Measurements from ENCODE around the gene COQ4. TPM values are rescaled to one million over a fixed set of nuclear protein-coding genes. Genes with fewer than 3 reads are reported as not detected.

COQ4 gene
- total RNA-seq, 2 donors from 2014 or later = 48.1 to 50.7 TPM

DNA sequence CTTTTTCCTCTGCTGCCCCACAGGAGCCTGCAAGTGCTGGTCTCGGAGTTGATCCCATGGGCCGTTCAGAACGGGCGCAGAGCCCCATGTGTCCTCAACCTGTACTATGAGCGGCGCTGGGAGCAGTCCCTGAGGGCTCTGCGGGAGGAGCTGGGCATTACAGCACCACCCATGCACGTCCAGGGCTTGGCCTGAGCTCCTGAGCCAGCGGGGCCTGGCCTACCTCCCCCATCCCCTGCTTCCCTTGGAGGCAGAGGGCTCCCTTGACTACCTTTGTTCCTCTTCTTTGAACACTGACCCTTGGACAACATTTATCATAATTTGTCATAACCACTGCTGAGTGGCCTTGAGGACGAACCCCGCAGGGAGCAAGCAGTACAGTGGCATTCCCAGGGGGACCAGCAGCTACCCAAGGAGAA lies 10.8 kb downstream of the COQ4 start:
- DNase-seq = no peak
- Mint-ChIP-seq H3K36me3 (ENCODE audit: low read depth) (peaks cover 37% of the 10 kb centered on the region), H3K4me3 (no peak overlapping the region), H3K9me3 (no peaks in the 10 kb centered on the region), H3K4me1 (peaks cover 3% of the 10 kb centered on the region), H3K27ac (no peak overlapping the region), H3K27me3 (ENCODE audit: insufficient read depth) (no peaks in the 10 kb centered on the region)
- Histone ChIP-seq H3K9ac (ENCODE audit: extremely low read depth, low read length, poor library complexity, severe bottlenecking) (no peak overlapping the region), H3K4me1 (ENCODE audit: control insufficient read depth, insufficient read depth, low read length) (no peaks in the 10 kb centered on the region), H3K9me3 (ENCODE audit: control insufficient read depth, low read length) (no peaks in the 10 kb centered on the region), H3K27ac (ENCODE audit: low read depth, low read length) (peak overlapping the region; percentile 44), H3K27me3 (ENCODE audit: control insufficient read depth, insufficient read depth, low read length, poor library complexity, severe bottlenecking) (no peaks in the 10 kb centered on the region), H3K4me3 (ENCODE audit: low read length) (no peak overlapping the region), H3K36me3 (ENCODE audit: control insufficient read depth, insufficient read depth, low read length) (peaks cover 15% of the 10 kb centered on the region)
- TF ChIP-seq, protein P1, sequence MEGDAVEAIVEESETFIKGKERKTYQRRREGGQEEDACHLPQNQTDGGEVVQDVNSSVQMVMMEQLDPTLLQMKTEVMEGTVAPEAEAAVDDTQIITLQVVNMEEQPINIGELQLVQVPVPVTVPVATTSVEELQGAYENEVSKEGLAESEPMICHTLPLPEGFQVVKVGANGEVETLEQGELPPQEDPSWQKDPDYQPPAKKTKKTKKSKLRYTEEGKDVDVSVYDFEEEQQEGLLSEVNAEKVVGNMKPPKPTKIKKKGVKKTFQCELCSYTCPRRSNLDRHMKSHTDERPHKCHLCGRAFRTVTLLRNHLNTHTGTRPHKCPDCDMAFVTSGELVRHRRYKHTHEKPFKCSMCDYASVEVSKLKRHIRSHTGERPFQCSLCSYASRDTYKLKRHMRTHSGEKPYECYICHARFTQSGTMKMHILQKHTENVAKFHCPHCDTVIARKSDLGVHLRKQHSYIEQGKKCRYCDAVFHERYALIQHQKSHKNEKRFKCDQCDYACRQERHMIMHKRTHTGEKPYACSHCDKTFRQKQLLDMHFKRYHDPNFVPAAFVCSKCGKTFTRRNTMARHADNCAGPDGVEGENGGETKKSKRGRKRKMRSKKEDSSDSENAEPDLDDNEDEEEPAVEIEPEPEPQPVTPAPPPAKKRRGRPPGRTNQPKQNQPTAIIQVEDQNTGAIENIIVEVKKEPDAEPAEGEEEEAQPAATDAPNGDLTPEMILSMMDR (conservative IDR thresholded peaks at IDR 0.05) = no peak
- WGBS, 2 experiments (ENCODE audit: insufficient coverage in 1 of 2, insufficient read length in 1 of 2) = 93 to 94% methylated on average over 7 to 11 of the region's 11 CpGs

DNA sequence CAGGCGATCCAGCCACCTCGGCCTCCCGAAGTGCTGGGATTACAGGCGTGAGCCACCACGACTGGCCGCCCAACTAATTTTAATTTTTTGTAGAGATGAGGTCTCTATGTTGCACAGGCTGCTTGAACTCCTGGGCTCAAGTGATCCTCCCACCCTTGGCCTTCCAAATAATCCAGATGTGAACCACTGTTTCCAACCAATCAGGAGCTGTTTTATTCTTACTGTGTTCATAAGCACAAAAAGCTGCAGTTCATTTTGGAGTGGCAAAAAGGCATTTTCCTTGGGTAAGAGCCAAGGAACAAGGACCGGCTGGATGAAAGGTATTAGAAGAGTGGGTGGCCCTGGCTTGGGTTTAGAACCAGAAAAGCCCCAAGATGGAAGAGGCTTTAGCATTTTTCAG lies 12.5 kb downstream of the COQ4 start:
- peaks cover 29% of the 10 kb centered on the region for H3K36me3 Mint-ChIP-seq (ENCODE audit: low read depth)
- H3K27me3 Mint-ChIP-seq (ENCODE audit: insufficient read depth) = no peaks in the 10 kb centered on the region
- Histone ChIP-seq H3K27ac (ENCODE audit: low read depth, low read length) (no peak overlapping the region), H3K4me1 (ENCODE audit: control insufficient read depth, insufficient read depth, low read length) (no peaks in the 10 kb centered on the region), H3K27me3 (ENCODE audit: control insufficient read depth, insufficient read depth, low read length, poor library complexity, severe bottlenecking) (no peaks in the 10 kb centered on the region), H3K36me3 (ENCODE audit: control insufficient read depth, insufficient read depth, low read length) (peaks cover 15% of the 10 kb centered on the region), H3K9me3 (ENCODE audit: control insufficient read depth, low read length) (no peaks in the 10 kb centered on the region), H3K9ac (ENCODE audit: extremely low read depth, low read length, poor library complexity, severe bottlenecking) (no peak overlapping the region), H3K4me3 (ENCODE audit: low read length) (no peak overlapping the region)
- DNase-seq = no peak
- no peak overlapping the region for H3K27ac Mint-ChIP-seq
- WGBS, 2 experiments (ENCODE audit: insufficient coverage in 1 of 2, insufficient read length in 1 of 2) = 93 to 98% methylated on average over 7 of the region's 7 CpGs
- TF ChIP-seq, protein P1 (conservative IDR thresholded peaks at IDR 0.05) = no peak
- H3K9me3 Mint-ChIP-seq = no peaks in the 10 kb centered on the region
- no peak overlapping the region for H3K4me3 Mint-ChIP-seq
- H3K4me1 Mint-ChIP-seq = no peaks in the 10 kb centered on the region

DNA sequence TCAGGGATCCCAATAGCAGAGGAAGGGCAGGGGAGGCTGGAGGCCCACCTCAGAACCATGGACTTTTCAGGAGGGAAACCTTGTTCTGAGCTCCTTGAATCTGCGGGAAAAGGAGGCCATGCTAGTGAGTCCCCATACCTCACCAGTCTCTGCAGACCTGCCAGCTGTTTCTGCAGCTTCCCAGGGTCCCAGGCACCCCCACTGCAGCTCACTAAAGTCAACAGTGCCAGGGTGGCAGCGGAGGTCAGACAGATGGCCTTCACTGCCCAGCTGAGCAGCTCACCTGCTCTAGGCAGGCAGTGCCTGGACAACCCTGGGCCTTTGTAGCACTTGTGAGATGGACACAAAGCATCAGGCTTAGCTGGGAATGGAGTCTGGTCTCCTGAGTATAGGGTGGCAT lies 13.3 kb downstream of the COQ4 start:
- peaks cover 15% of the 10 kb centered on the region for H3K36me3 ChIP-seq (ENCODE audit: control insufficient read depth, insufficient read depth, low read length)
- no peak overlapping the region for H3K27ac Mint-ChIP-seq
- no peaks in the 10 kb centered on the region for H3K4me1 Mint-ChIP-seq
- H3K27me3 ChIP-seq (ENCODE audit: control insufficient read depth, insufficient read depth, low read length, poor library complexity, severe bottlenecking) = no peaks in the 10 kb centered on the region
- DNase-seq = no peak
- WGBS, 2 experiments (ENCODE audit: insufficient coverage in 1 of 2, insufficient read length in 1 of 2) = 93 to 100% methylated on average over 1 to 2 of the region's 2 CpGs
- no peaks in the 10 kb centered on the region for H3K9me3 ChIP-seq (ENCODE audit: control insufficient read depth, low read length)
- no peak overlapping the region for H3K4me3 ChIP-seq (ENCODE audit: low read length)
- H3K27me3 Mint-ChIP-seq (ENCODE audit: insufficient read depth) = no peaks in the 10 kb centered on the region
- no peaks in the 10 kb centered on the region for H3K4me1 ChIP-seq (ENCODE audit: control insufficient read depth, insufficient read depth, low read length)
- H3K27ac ChIP-seq (ENCODE audit: low read depth, low read length) = no peak overlapping the region
- H3K4me3 Mint-ChIP-seq = no peak overlapping the region
- H3K36me3 Mint-ChIP-seq (ENCODE audit: low read depth) = peaks cover 29% of the 10 kb centered on the region
- no peak overlapping the region for H3K9ac ChIP-seq (ENCODE audit: extremely low read depth, low read length, poor library complexity, severe bottlenecking)
- H3K9me3 Mint-ChIP-seq = no peaks in the 10 kb centered on the region
- TF ChIP-seq, protein P1 (conservative IDR thresholded peaks at IDR 0.05) = no peak
